GM12864 (cell line): Measurements from ENCODE around the gene SLC41A3.

Experiments used
- DNase-seq: peaks from one replicate; pipeline ENCODE4 v3.0.0-alpha.2; 2011; ENCODE audit warnings: low read depth
- H3K4me3 ChIP-seq: 2 replicates; pipeline ENCODE4 v1.5.1; 2011; ENCODE audit warnings: mild to moderate bottlenecking, low read depth, low read length, control low read depth
- CTCF ChIP-seq: IDR thresholded peaks from 2 replicates; pipeline ENCODE4 v1.5.1; 2011; ENCODE audit warnings: low read depth, mild to moderate bottlenecking, moderate library complexity, low read length, control low read depth, inconsistent platforms; ENCODE audit errors: missing control alignments

The SLC41A3 gene

GRCh38 chr3:126021702-126022101, 62.2 kb downstream of the SLC41A3 start:
- TF ChIP-seq CTCF: no peak
- no peak overlapping the region for H3K4me3 ChIP-seq
- no peak for DNase-seq

- H3K4me3 ChIP-seq: no peak overlapping the region
- TF ChIP-seq CTCF: no peak
- DNase-seq: no peak
These were observed 62.7 kb downstream of the SLC41A3 start for GRCh38 chr3:126021224-126021623.

- no peak for TF ChIP-seq CTCF
- no peak overlapping the region for H3K4me3 ChIP-seq
- no peak for DNase-seq
These were observed 64.2 kb downstream of the SLC41A3 start for GRCh38 chr3:126019683-126020082.

GRCh38 chr3:126018995-126019394, 64.9 kb downstream of the SLC41A3 start:
- TF ChIP-seq CTCF: no peak
- DNase-seq: no peak
- no peak overlapping the region for H3K4me3 ChIP-seq

GRCh38 chr3:126018545-126018944, 65.4 kb downstream of the SLC41A3 start:
- no peak for DNase-seq
- no peak for TF ChIP-seq CTCF
- no peak overlapping the region for H3K4me3 ChIP-seq

GRCh38 chr3:126017362-126017761, 66.6 kb downstream of the SLC41A3 start:
- DNase-seq: no peak
- TF ChIP-seq CTCF: no peak
- no peak overlapping the region for H3K4me3 ChIP-seq

GRCh38 chr3:126016616-126017015, 67.3 kb downstream of the SLC41A3 start:
- no peak overlapping the region for H3K4me3 ChIP-seq
- no peak for DNase-seq
- no peak for TF ChIP-seq CTCF
